Measurements from ENCODE around the gene OR9G1. TPM values are rescaled to one million over a fixed set of nuclear protein-coding genes. Genes with fewer than 3 reads are reported as not detected.

The OR9G1 gene
- total and polyA plus RNA-seq, 8 donors, result not detected

DNA sequence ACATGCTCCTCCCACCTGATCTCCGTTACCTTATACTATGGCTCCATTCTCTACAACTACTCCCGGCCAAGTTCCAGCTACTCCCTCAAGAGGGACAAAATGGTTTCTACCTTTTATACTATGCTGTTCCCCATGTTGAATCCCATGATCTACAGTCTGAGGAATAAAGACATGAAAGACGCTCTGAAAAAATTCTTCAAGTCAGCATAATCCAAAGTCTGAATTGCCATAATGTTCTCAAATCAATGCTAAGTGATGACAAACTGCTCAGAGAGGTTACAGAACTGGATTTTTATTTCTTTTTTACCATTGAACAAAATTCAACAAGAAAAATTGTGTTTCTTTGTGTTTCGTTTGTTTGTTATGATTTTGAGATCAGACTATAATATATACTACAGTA is 42.0 kb downstream of the OR9G1 start:
- intact Hi-C loops (cut with DNase I), result no loop called here
- H3K27me3 ChIP-seq, result no peaks in the 10 kb centered on the region
- ATAC-seq, result no peak
- no peaks in the 10 kb centered on the region for H3K9me3 ChIP-seq
- H3K36me3 ChIP-seq, result no peaks in the 10 kb centered on the region
- H3K4me1 ChIP-seq, result no peaks in the 10 kb centered on the region
- WGBS, 2 donors, result 49 to 61% methylated on average over 4 of the region's 4 CpGs
- no peak overlapping the region for H3K27ac ChIP-seq
- H3K4me3 ChIP-seq, result no peak overlapping the region
- no peak for DNase-seq
- FAIRE-seq, result no peak
- TF ChIP-seq, protein P1, sequence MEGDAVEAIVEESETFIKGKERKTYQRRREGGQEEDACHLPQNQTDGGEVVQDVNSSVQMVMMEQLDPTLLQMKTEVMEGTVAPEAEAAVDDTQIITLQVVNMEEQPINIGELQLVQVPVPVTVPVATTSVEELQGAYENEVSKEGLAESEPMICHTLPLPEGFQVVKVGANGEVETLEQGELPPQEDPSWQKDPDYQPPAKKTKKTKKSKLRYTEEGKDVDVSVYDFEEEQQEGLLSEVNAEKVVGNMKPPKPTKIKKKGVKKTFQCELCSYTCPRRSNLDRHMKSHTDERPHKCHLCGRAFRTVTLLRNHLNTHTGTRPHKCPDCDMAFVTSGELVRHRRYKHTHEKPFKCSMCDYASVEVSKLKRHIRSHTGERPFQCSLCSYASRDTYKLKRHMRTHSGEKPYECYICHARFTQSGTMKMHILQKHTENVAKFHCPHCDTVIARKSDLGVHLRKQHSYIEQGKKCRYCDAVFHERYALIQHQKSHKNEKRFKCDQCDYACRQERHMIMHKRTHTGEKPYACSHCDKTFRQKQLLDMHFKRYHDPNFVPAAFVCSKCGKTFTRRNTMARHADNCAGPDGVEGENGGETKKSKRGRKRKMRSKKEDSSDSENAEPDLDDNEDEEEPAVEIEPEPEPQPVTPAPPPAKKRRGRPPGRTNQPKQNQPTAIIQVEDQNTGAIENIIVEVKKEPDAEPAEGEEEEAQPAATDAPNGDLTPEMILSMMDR (IDR thresholded peaks at IDR 0.05), result no peak

DNA sequence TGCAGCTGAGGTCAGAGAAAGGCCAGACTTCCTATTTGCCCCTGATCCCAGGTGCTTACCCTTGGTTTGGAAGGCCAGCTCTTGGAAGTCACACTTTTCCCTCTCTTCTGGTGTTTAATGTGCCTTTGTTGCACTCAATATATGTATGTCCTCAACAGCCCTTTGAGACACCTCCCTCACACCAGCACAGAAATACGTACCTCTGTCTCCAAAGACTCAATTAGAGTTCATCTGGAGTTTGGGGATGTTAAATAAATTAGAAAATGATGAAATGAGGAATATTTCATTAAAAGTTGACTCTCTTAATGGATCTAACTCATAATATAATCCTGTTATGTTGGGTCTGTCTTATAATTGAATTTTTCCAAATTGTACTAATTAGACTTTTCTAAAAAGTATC is 49.7 kb downstream of the OR9G1 start, which contains the start of gene OR9G4:
OR9G4 (minus strand) TSS at position 101 of the 400 bp plus-strand sequence. CDS start 4,931 bp downstream, outside the sequence.
- H3K9me3 ChIP-seq, result no peaks in the 10 kb centered on the region
- no peak within 1 kb of the TSS for H3K27ac ChIP-seq
- FAIRE-seq (no peak), DNase-seq (no peak), ATAC-seq (no peak)
- TF ChIP-seq, protein P1 (IDR thresholded peaks at IDR 0.05), result no peak
- H3K27me3 ChIP-seq, result no peaks in the 10 kb centered on the region
- 56 to 68% methylated on average over 1 of the region's 1 CpG for WGBS, 2 donors
- intact Hi-C loops (cut with DNase I), result no loop called here
- no peaks in the 10 kb centered on the region for H3K4me1 ChIP-seq
- no peak within 1 kb of the TSS for H3K4me3 ChIP-seq
- no peaks in the 10 kb centered on the region for H3K36me3 ChIP-seq

DNA sequence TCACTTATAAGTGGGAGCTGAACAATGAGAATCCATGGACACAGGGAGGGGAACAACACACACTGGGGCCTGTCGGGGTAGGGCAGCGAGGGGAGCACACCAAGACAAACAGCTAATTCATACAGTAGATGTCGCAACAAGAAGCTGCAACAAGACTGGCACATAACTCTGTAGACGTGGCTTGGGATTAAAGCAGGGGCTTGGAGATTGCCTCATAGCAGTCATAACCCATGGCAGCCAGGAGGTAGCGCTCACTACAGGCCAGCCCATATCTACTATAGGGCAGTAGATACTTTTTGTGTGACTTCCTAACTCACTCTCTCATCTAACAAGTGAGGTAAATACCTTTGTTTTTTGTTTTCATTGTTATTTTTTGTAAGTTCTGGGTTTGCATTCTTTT is 51.3 kb downstream of the OR9G1 start:
- Histone ChIP-seq H3K27ac (no peak overlapping the region), H3K36me3 (no peaks in the 10 kb centered on the region), H3K4me3 (no peak overlapping the region), H3K9me3 (no peaks in the 10 kb centered on the region), H3K4me1 (no peaks in the 10 kb centered on the region), H3K27me3 (no peaks in the 10 kb centered on the region)
- 75 to 81% methylated on average over 5 of the region's 5 CpGs for WGBS, 2 donors
- no peak for DNase-seq
- no peak for ATAC-seq
- intact Hi-C loops (cut with DNase I), result no loop called here
- FAIRE-seq, result no peak
- TF ChIP-seq, protein P1 (IDR thresholded peaks at IDR 0.05), result no peak

DNA sequence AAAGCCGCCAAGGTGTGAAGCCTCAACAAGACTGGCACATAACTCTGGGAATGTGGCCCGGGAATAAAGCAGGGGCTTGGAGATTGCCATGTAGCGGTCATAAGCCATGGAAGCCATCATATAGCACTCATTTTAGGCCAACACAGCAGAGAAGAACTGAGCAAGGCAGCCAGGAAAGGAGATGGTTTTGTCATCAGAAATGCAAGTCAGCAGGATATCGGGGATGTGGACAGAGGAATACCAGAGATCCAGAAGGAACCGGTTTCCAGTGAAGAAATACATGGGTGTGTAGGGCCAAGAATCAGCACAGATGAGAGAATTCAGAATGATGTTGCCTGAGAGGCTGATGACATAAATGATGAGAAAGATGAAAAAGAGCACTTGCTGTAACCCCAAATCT is 52.6 kb downstream of the OR9G1 start:
- H3K27ac ChIP-seq, result no peak overlapping the region
- 72 to 83% methylated on average over 5 of the region's 5 CpGs for WGBS, 2 donors
- DNase-seq, result no peak
- intact Hi-C loops (cut with DNase I), result no loop called here
- TF ChIP-seq, protein P1 (IDR thresholded peaks at IDR 0.05), result no peak
- H3K4me3 ChIP-seq, result no peak overlapping the region
- FAIRE-seq, result no peak
- no peaks in the 10 kb centered on the region for H3K4me1 ChIP-seq
- no peak for ATAC-seq
- no peaks in the 10 kb centered on the region for H3K9me3 ChIP-seq
- no peaks in the 10 kb centered on the region for H3K36me3 ChIP-seq
- H3K27me3 ChIP-seq, result no peaks in the 10 kb centered on the region

Small RNAs within 50 kb of the gene (microRNA-seq; reads per million reads assigned to microRNA genes)
- gene MIR6128, result 0 reads per million in 2 donors

Other genes with a start within 250 kb of the OR9G1 start
- gene OR5M3, start 225.7 kb upstream of the OR9G1 start, total RNA-seq, result not detected
- gene OR5M3, start 225.7 kb upstream of the OR9G1 start, polyA plus RNA-seq, result not detected
- not detected for gene OR5M8, start 207.7 kb upstream of the OR9G1 start, total RNA-seq
- not detected for gene OR5M8, start 207.7 kb upstream of the OR9G1 start, polyA plus RNA-seq
- gene OR5M11, start 155.8 kb upstream of the OR9G1 start, total RNA-seq, result not detected
- not detected for gene OR5M11, start 155.8 kb upstream of the OR9G1 start, polyA plus RNA-seq
- not detected for gene OR5M10, start 121.4 kb upstream of the OR9G1 start, total RNA-seq
- gene OR5M10, start 121.4 kb upstream of the OR9G1 start, polyA plus RNA-seq, result not detected
- not detected for gene OR5M1, start 84.2 kb upstream of the OR9G1 start, total RNA-seq
- gene OR5M1, start 84.2 kb upstream of the OR9G1 start, polyA plus RNA-seq, result not detected
- not detected for gene OR5AP2, start 56.7 kb upstream of the OR9G1 start, total RNA-seq
- gene OR5AP2, start 56.7 kb upstream of the OR9G1 start, polyA plus RNA-seq, result not detected
- gene OR5AR1, start 35.4 kb upstream of the OR9G1 start, total RNA-seq, result not detected
- gene OR5AR1, start 35.4 kb upstream of the OR9G1 start, polyA plus RNA-seq, result not detected
- gene OR9G4, start 49.6 kb downstream of the OR9G1 start, total RNA-seq, result not detected
- gene OR9G4, start 49.6 kb downstream of the OR9G1 start, polyA plus RNA-seq, result not detected

All from pancreas (tissue), 10 donors.